EH (cell line): ENCODE results near the gene HSF5.

Source experiments
- DNase-seq: peaks from one replicate; pipeline ENCODE4 v3.0.0-alpha.2; 2015; ENCODE audit warnings: low read depth

The HSF5 gene, protein sequence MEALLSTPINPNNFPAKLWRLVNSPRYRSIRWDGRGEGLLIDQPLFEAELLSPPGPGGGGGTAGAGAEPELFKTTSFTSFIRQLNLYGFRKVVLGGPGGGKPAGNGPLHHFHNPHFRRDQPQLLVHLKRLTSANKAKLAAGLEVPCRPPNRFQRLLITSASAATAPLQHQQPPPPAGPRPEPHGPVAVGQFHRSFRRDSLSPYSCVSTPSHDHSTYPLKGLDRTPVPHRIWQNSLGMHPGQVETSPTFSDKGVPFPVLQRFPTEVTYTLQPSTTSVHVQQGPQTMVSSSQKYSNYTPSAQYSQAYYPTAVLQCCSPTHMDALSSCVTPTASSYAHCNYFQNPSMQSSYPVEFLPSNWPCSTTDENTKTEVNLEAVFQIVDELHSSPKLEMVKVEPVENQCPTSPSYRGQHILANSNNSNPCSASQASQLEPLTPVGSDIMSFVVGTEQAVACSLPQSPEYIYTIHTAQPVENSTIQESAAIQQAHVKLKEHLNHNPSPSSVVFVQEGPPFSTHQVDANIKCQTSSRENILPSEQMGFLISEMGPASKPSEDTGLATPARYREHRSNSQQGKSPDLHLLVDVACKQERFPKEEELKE

DNA sequence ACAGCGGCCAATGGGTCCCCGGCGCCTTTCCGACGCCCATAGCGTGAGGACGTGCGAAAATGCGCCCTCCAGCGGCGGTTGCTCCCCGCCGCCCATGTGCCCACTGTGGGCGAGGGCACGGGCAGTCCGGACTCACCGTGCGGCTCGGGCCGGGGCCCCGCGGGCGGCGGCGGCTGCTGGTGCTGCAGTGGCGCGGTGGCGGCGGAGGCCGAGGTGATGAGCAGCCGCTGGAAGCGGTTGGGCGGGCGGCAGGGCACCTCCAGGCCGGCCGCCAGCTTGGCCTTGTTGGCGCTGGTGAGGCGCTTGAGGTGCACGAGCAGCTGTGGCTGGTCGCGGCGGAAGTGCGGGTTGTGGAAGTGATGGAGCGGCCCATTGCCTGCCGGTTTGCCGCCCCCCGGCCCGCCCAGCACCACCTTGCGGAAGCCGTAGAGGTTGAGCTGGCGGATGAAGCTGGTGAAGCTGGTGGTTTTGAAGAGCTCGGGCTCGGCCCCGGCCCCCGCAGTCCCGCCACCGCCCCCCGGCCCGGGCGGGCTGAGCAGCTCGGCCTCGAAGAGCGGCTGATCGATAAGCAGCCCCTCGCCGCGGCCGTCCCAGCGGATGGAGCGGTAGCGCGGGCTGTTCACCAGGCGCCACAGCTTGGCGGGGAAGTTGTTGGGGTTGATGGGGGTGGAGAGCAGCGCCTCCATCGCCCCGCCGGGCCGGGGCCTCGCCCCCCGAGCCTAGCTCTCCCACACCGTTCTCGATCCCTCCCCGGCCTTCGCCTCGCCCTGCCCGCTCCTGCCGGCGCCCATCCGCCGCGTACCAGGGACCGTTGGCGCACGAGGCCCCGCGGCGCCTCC lies at the start of gene HSF5:
TSS of gene HSF5 (minus strand) at position 820 of the 839 bp plus-strand sequence. CDS start at position 686, 134 bp downstream.
- DNase-seq: no peak

DNA sequence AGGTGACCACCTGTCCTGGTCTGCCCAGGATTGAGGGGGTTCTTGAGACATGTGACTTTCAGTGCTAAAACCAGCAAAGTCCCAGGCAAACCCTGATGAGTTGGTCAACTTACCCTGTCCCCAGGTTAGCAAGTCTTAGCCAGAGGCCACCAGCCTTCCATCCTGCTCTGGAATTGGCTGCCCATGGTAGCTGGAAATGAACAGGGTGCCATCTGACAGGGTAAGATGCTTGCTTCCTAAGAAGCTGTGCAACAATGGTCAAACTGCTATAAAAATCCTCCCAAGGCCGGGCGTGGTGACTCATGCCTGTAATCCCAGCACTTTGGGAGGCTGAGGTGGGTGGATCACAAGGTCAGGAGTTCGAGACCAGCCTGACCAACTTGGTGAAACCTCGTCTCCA lies 49.1 kb upstream of the HSF5 start:
- no peak for DNase-seq

DNA sequence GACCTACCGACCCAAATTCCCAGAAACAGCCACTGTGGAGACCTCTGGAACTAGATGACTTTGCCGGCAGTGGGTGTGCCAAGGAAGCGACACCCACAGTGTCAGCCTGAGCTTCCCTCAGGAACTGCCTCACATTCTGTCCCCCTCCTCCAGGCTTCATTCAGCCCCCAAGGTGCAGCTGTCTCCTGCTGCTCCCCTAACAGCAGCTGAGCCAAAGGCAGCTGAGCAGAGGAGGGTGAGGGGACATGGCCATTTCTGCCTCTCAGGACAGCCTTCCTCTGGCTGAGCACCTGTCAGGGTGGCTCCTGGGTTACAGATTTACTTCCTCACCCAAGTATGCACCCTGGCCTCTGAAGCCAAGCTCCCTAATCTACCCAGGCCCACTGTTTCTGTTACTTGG lies 48.3 kb upstream of the HSF5 start:
- DNase-seq: no peak

DNA sequence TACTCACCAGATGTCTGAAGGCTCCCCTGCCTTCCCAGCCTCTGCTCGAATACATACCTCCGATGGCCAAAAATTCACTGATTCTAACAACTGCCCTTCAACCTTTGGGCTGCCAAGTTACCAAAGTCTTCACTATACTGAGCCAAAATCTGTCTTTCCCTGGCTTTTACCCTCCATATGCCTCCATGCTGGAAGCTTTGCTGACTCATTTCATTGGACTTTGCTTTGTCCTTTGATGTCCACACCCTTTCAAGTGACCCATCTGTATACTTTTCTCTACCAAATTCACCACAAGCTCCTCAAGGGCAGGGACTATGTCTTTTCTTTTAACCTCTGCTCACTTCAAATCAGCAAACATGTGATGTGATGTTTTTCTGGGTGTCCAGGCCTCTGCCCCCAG lies 47.2 kb upstream of the HSF5 start:
- DNase-seq: peak; percentile 68

DNA sequence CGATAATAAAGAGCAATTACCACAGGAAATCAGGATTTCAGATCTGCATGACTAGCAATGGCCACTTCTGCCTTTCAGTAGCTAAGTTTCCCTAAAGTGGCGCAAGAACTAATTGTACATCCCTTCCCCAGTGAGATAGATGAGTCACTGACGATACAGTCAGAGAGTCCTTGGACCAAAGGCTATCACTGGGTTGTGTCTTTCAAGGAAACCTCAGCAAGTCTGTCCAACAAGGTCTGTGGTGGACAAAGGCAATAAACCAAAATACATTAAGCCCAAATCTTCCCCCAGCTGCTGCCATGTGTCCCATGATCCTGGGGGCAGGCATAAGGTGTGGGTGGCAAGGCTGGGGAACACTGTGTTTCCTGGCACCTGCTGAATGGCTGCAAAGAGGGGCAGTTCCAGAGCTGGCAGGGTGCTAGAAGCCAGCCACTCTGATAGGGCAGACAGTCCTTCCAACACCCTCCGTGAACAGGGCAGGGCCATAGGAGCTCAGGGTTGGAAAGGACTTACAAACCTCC lies 46.8 kb upstream of the HSF5 start:
- DNase-seq: peak; percentile 83

DNA sequence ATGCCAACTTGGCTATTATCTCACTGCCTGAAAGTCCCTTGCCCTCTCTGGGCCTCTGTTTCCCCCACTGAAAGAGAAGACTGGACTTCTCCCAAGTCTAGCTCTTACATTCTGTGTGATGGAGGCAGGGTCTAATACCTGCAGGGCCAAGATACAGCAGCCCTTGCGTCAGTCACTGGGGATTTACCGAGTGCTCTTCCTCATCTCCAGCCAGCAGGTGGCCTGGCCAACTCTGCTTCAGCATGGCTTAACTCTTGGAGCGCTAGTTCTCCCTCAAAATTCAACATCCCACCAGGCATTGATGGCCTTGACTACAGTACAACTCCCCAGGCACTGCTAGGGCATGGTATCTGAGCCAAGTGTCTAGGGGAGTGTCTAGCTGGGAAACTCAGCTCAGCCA lies 46.1 kb upstream of the HSF5 start:
- no peak for DNase-seq

DNA sequence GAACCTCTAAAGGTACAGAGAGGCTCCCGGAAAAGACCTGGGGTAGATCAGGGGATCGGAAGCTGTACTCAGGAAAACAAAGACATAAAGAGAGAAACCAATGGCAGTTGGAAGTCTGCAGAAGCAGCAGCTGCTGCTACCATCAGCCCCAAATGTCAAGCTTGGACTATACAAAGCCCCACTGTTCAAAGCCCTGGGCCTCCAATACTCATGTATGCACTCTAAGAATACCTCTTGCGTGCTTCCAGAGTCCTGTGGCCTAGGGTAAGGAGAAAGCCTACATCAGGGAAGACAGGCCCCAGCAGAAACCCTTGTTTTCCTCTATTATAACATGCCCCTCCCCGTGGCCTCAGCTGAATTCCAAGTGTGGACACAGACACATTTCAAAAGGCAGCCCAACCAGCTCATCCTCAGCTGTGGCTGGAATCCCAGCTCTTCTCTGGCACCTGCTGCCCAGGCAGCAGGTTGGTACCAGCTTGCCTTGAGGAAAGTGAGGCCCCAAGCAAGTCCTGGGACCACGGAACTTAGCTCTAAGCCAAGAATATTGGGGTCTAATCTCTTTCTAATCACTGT lies 45.5 kb upstream of the HSF5 start:
- DNase-seq: no peak

DNA sequence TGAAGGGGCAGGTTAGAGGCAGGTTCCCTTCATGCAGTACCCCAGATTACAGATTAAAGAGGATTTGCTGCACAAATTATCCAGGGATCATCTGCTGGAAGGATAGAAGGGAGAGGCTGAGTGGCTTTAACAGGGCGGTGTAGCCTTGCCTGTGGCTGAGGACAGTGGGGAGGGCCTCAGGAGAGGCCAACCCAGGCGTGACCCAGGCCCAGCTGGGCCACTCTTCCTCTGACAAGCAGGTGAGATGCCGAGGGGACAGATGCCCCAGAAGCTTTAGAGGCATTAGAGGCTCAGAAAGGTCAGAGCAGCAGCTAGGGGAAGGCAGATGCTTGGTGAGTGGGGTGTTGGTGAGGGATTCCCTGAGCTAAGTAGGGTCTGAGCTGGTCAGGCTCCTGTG lies 44.3 kb upstream of the HSF5 start:
- DNase-seq: no peak

DNA sequence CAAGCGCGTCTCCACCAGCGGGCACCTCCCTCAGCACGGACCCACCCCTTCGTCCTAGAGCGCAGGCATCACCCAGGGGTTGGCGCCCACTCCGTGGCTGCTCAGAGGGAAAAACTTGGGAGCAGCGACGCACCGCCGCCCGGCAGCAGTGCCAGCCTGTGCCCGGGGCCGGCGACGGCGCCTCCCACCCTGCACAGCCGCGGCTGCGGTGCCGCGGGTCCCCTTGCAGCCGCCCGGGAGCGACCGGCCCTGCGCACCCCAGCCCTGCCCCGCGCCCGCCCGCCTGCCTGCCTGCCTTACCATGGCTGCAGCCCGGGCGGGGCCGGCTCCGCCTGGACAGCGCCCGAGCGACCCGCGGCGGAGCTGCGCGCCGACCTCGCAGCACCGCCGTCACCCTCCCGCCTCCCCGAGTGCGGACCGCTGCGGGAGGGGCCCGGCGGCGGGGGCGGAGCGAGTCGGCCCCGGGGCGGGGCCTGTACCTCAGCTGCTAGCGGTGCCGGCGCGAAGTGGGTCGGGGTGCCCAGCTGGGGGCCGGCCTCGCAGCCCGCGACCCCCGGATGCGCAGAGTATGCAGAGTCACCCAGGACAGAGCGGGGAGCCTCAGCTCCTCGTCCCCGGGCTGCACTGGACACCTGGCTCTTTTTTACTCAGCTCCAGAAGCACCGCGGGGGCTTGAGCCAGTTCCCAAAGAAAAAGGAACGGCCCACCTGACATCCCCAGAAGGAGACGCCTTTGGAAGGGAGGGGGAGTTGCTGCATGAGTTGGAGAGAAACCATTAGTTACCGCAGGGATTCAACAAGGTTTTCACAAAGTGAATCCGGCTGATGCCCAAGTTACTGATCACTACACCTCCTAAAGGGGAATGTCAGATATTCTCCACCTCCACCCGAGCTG lies 43.7 kb upstream of the HSF5 start:
- peak; percentile 63 for DNase-seq

DNA sequence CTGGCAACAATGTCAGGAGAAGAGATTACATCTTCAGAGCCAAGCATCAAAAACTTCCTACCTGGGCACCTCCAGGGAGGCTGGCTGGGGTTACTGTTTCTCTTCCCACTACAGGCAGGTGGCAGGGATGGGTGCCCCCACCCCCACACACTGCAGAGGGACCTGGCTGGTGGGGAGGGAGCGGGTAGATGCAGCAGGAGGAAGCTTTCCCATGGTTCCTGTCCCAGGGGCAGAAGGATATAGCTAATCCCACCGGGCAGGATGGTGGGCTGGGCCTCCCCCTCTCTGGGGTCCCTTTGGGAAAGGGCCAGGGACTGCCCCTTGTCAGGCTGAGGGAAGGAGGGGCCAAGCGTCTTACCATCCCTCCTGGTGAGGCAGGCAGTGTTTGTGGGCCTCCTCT lies 42.9 kb upstream of the HSF5 start:
- no peak for DNase-seq

DNA sequence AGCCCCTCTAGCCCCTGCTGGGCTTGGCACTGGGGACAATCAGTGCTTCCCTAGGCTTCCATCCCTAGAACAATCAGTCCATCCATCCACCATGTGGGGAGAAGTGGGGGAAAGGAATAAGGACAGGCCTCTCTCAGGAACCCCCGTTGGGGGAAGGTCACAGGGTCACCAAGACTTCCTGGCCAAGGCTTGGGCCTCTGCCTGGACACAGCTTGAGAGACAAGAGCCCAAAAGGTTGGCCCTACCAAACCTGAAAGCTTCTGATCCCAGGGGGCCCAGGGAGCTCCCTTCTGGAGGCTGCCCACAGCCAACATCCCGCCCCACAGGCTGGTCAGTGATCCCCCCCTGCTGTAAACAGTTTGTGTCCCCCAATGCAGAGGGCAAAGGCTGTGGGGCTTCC lies 42.4 kb upstream of the HSF5 start:
- DNase-seq: no peak

DNA sequence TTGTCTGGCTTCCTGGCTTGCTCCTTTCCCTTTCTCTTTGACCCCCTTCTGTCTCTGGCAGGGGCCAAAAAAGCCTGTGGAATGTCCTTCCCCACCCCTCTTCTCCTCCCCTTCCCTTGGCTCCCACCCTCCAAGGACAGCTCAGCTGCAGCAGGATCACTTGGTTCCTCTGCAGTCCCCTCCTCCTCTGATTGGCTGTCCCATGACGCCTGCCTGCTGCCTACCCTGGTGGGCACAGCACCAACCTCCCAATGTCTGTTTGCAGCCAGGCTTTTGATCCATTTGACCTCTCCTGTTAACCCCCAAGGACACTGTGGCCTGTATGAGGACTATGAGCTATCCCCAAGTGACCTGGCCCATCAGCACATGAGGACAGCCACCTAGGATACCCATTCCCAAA lies 41.1 kb upstream of the HSF5 start:
- no peak for DNase-seq

DNA sequence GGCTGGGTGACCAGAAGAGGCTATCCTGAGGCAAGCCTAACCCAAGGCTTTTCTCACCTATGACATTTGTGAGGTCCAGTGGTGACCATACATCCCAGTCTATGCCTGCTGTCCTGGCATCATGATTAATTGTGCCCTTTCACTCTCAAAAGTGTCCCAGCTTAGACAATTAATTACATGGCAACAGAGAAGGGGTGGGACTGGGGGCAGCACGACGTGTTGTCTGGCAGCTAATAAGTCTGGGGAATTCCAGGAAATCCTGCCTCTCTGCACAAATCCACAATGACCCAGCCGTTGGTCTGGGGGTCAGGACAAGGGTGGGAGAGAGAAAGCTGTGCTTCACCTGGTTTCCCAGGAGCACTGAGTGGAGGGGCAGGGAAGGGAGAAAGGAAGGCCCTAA lies 40.2 kb upstream of the HSF5 start:
- DNase-seq: no peak

DNA sequence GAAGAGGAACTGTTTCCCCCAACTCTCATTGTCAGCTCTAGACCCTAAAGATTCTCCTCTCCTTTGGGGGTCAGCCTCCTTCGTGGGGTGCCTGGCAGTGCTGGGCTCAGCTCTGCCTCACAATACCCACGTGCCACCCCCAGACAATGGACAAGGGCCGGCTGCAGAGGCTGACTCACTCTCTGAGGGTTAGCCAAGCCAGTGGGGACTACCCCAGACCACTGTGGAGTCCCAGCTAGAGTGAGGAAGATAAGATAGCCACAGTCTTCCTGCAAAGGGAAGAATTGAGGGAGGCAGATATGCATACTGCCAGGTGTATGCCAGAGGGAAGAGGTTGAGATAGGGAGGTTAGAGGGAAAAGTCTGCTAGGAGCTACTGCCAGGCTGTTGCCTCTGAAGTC lies 39.7 kb upstream of the HSF5 start:
- DNase-seq: peak; percentile 39

DNA sequence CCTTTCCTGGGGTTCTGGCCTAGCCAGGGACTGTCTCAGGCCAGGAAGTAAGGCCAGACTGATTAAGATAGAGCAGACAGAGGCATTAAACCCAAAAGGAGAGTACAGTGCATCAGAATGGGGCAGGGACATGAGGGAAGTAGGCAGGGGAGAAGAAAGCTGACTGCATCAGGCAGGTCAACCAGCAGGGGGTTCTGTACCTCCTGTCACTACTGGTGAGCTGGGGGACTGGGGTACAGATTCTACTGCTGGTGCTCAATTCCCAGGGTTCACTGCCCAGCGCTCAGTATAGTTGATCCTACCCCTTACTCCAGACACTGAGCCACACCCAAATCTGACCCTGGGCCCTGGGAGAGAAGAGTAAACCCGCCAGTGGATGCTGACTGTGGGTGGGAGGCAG lies 39.1 kb upstream of the HSF5 start:
- no peak for DNase-seq

DNA sequence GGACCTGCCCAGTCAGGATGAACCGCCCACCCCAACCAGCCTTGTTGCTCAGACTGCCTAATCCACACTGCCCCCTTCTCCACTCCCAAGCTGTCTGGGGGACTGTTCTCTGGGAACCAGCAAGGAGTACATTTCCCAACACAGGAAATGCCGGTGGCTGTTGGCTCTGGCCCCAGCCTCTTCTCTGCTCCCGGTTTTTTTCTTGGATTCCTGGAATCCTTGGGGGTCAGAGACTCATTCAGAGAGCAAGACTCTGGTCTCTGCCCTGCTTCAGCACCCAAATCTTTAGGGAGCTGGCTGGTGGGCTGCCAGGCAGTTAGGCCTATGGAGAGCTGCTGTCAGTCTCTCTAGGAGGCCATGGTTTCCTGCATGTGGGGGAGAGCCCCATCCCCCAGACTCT lies 37.0 kb upstream of the HSF5 start:
- DNase-seq: peak; percentile 96

DNA sequence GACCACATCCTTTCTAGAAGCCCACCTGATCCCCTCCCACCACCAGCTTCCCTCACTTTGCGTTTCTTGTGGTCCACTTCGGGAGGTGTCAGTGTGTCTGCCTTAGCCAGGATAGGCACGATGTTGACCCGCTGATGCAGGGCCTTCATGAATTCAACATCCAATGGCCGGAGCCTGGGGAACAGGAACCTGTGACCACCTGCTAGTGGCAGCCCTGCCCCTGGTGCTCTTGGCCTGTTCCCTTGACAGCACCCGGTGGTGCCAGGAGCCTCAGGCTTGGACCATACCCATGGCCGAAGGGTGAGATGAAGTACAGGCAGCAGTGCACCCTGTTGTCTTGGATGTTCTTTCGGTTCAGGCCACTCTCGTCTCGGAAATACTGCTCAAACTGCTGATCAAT lies 33.5 kb upstream of the HSF5 start:
- no peak for DNase-seq

DNA sequence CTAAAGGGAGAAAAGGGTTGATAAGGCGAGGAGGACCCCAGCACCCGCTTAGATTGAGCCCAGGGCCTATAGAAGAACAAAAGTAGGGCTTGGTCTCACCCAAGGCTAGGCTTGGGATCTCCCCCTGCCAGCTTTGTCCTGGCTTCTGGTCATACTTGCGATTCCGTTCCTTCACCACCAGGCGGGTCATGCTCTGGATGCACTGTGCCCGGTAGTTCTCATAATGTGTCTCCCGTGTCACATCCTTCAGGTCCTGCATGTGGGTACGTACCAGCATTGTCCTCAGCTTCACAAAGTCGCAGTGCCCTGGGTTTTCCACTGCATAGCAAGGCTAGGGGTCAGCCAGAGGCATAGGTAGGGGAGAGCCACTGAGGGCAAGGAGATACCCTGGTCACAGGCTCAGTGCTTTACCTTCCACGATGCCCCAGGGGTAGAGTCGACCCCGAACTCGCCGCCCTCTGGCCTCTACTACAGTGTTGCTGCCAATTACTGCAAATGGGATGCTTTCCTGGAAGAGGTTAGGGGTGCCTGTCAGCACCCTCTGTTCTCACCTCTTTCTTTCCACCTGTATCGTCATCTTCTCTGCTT lies 32.7 kb upstream of the HSF5 start:
- DNase-seq: peak; percentile 46

DNA sequence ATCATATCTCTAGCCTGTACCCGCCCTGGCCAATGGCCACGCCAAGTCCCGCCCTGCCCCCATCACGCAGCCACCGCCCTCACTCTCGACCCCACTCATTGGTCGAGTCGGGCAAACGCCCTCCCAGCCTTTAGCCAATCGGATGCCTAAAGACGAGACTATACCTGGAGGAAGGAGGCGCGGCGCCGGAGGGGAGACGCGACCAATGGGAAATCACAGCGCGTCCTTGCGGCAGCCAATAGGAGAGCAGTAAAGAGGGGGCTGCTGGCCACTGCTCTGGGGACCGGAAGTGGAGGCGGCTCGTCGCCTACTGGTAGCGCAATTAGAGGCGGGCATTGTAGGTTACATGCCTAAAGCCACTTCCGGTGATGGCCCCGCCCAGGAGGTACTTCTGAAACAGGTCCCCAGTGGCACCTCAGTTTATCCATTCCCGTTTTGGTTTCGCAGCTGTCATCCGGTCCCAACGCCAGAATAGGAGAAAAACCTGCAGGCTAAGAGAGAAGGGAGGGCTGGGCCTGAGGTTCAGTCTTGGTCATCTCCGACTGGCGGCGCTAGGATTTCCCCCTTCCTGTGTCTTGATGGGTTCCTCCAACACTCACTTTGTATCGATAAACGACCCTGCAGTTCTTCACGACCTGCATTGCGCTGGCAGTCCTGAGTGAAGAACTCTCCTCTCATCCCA lies 29.9 kb upstream of the HSF5 start:
- DNase-seq: peak; percentile 100

DNA sequence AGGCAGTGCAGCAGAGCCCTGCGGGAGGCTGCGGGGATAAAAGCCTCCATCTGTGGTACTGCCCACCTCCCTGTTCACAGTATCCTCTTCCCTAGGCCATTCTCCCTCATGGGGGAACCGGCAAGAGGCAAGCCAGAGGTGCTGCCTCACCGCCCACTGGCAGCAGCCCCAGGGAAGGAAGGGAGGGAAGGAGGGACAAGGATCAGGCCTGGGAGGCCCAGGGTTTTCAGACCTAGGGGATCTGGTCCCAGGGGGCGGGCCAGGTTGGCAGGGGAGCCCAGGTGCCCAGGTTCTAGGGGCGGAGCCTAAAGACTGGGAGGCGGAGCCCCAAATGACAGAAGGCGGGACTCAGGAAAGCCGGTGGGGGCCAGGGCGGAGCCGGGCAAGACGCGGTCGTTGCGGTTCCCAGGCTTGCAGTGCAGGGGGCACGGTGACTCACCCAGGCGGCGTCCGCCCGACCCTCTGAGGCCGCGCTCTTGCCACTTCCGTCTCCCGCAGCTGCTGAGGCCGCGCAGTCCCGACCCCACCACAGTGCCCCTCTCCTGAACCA lies 29.2 kb upstream of the HSF5 start:
- DNase-seq: no peak
